ENCODE results near the gene TXNDC5.

The TXNDC5 gene

DNA sequence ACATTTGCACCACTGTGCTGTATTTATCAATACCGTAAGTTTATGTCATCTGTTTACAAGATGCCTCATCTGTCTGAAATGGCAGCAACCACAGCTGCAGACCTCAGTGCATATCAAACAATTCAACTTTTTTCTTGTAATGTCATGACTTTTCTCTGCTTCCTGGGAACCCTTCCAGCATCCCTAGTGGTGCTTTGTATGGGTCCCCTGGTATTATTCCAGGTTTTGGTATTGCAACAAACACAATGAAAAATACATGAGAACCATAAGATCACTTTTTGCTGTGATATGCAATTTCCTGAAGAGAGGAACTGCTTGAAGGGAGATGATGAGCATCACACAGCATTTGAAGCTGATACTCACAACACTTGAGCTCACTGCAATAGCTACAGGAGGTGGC, 12.0 kb upstream of the TXNDC5 start:
- no peak overlapping the region for H3K4me3 ChIP-seq (ENCODE audit: low read depth, low read length)
- DNase-seq (ENCODE audit: low read depth) = no peak
- no peak for TF ChIP-seq CTCF (IDR thresholded peaks at IDR 0.05; ENCODE audit: control insufficient read depth, extremely low read depth, insufficient read depth)

- H3K4me3 ChIP-seq (ENCODE audit: low read depth, low read length) = no peak overlapping the region
- no peak for TF ChIP-seq CTCF (IDR thresholded peaks at IDR 0.05; ENCODE audit: control insufficient read depth, extremely low read depth, insufficient read depth)
- no peak for DNase-seq (ENCODE audit: low read depth)
Measured at GRCh38 chr6:7921632-7922092, 11.1 kb upstream of the TXNDC5 start.

- H3K4me3 ChIP-seq (ENCODE audit: low read depth, low read length) = no peak overlapping the region
- no peak for TF ChIP-seq CTCF (IDR thresholded peaks at IDR 0.05; ENCODE audit: control insufficient read depth, extremely low read depth, insufficient read depth)
- no peak for DNase-seq (ENCODE audit: low read depth)
Measured at GRCh38 chr6:7921046-7921445, 10.5 kb upstream of the TXNDC5 start.

DNA sequence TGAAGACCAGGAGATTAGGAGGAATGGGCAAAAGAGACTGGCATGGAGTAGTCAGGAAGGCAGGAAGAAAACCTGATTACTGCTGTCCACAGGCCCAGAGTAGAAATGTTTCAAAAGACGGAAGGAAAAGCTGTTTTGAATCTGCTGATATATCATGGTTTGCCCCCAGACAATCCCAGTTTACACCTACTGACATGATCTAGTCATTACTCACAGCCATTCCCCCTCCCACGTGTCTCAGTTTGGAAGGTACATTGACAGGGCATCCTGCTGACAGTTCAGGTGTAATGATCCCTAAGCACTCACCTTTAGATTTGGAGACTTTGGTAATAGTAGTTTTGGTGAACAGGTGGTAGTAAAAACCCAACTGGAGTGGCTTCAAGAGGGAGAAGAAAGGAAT, 9.8 kb upstream of the TXNDC5 start:
- no peak for TF ChIP-seq CTCF (IDR thresholded peaks at IDR 0.05; ENCODE audit: control insufficient read depth, extremely low read depth, insufficient read depth)
- no peak overlapping the region for H3K4me3 ChIP-seq (ENCODE audit: low read depth, low read length)
- DNase-seq (ENCODE audit: low read depth) = no peak

- TF ChIP-seq CTCF (IDR thresholded peaks at IDR 0.05; ENCODE audit: control insufficient read depth, extremely low read depth, insufficient read depth) = no peak
- no peak overlapping the region for H3K4me3 ChIP-seq (ENCODE audit: low read depth, low read length)
- DNase-seq (ENCODE audit: low read depth) = no peak
Measured at GRCh38 chr6:7919871-7920270, 9.3 kb upstream of the TXNDC5 start.

DNA sequence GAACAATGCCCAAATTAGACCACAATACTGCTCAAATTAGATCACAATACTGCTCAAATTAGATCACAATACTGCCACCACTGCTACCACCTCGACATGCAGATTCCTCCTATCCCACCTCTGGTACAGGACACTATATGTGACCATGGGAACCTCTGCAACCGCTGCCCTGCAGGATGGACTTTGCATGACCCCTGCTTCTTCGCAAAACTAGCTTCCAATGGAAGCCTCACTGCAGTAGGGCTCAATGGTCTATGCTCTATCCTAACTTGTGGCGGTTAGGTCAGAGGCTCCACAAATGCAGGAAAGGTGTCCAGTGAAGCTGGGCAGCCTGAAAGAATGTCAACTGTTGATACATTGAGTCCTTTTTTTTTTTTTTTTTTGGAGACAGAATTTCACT, 7.8 kb upstream of the TXNDC5 start:
- no peak for DNase-seq (ENCODE audit: low read depth)
- TF ChIP-seq CTCF (IDR thresholded peaks at IDR 0.05; ENCODE audit: control insufficient read depth, extremely low read depth, insufficient read depth) = no peak
- no peak overlapping the region for H3K4me3 ChIP-seq (ENCODE audit: low read depth, low read length)

DNA sequence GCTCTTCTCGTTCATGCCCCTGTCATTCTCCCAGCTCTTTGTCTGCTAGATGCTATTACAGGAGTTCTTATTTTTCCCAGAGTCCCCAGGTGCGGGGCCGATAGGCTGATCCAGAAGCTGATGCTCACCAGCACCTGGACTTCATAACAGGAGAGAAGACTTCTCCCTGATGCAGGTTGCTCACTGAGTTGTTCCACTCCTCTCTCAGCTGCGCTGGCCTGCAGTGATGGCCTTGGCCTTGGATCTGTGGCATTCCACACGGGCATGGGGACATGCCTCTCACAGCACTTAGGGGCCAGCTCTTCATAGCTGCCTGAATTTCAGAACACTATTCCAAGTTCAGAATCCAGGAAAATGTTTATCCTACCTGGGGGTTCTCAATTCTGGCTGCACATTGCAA, 7.1 kb upstream of the TXNDC5 start:
- TF ChIP-seq CTCF (IDR thresholded peaks at IDR 0.05; ENCODE audit: control insufficient read depth, extremely low read depth, insufficient read depth) = no peak
- no peak for DNase-seq (ENCODE audit: low read depth)
- H3K4me3 ChIP-seq (ENCODE audit: low read depth, low read length) = no peak overlapping the region
